ENCODE measurements around the gene MEIS3. TPM values are rescaled to one million over a fixed set of nuclear protein-coding genes. Genes with fewer than 3 reads are reported as not detected.

Gene MEIS3
- polyA plus RNA-seq, 4 donors: 4.6 to 11.2 (median 4.8) TPM; not detected in 1

- H3K36me3 ChIP-seq (ENCODE audit: control insufficient read depth in 3 of 3, insufficient read depth in 2 of 3, low read depth in 1 of 3, low read length in 3 of 3): no peaks in the 10 kb centered on the region
- H3K4me1 ChIP-seq (ENCODE audit: control insufficient read depth in 3 of 3, insufficient read depth in 2 of 3, low read depth in 1 of 3, low read length in 2 of 3): peaks cover 0 to 15% (median 6%) of the 10 kb centered on the region in 3 donors
- 36 to 50% (median 41%) methylated on average over 1 of the region's 1 CpG for WGBS, 3 donors
- FAIRE-seq (no peak), DNase-seq (no peak)
- H3K27me3 ChIP-seq (ENCODE audit: control insufficient read depth in 3 of 3, insufficient read depth in 3 of 3, low read length in 3 of 3): peaks cover 0 to 58% (median 9%) of the 10 kb centered on the region in 3 donors
- no peak overlapping the region for H3K4me3 ChIP-seq (ENCODE audit: low read depth in 1 of 3, low read length in 3 of 3)
- H3K27ac ChIP-seq (ENCODE audit: low read depth in 1 of 3, low read length in 2 of 3): no peak overlapping the region
- peaks cover 0 to 3% of the 10 kb centered on the region in 2 donors for H3K9me3 ChIP-seq (ENCODE audit: control insufficient read depth in 2 of 2, insufficient read depth in 1 of 2, low read depth in 1 of 2, low read length in 1 of 2)
Observed at GRCh38 chr19:47433121-47433520, 13.8 kb upstream of the MEIS3 start.

GRCh38 chr19:47432499-47432898, 13.2 kb upstream of the MEIS3 start:
- Histone ChIP-seq H3K27ac (ENCODE audit: low read depth in 1 of 3, low read length in 2 of 3) (no peak overlapping the region), H3K4me3 (ENCODE audit: low read depth in 1 of 3, low read length in 3 of 3) (no peak overlapping the region), H3K27me3 (ENCODE audit: control insufficient read depth in 3 of 3, insufficient read depth in 3 of 3, low read length in 3 of 3) (peaks cover 0 to 60% (median 9%) of the 10 kb centered on the region in 3 donors), H3K9me3 (ENCODE audit: control insufficient read depth in 2 of 2, insufficient read depth in 1 of 2, low read depth in 1 of 2, low read length in 1 of 2) (peaks cover 0 to 3% of the 10 kb centered on the region in 2 donors), H3K36me3 (ENCODE audit: control insufficient read depth in 3 of 3, insufficient read depth in 2 of 3, low read depth in 1 of 3, low read length in 3 of 3) (no peaks in the 10 kb centered on the region), H3K4me1 (ENCODE audit: control insufficient read depth in 3 of 3, insufficient read depth in 2 of 3, low read depth in 1 of 3, low read length in 2 of 3) (peaks cover 0 to 20% (median 6%) of the 10 kb centered on the region in 3 donors)
- no peak for FAIRE-seq
- DNase-seq: no peak

GRCh38 chr19:47432091-47432490, 12.8 kb upstream of the MEIS3 start:
- Histone ChIP-seq H3K27me3 (ENCODE audit: control insufficient read depth in 3 of 3, insufficient read depth in 3 of 3, low read length in 3 of 3) (peaks cover 0 to 60% (median 9%) of the 10 kb centered on the region in 3 donors), H3K4me1 (ENCODE audit: control insufficient read depth in 3 of 3, insufficient read depth in 2 of 3, low read depth in 1 of 3, low read length in 2 of 3) (peaks cover 0 to 20% (median 6%) of the 10 kb centered on the region in 3 donors), H3K36me3 (ENCODE audit: control insufficient read depth in 3 of 3, insufficient read depth in 2 of 3, low read depth in 1 of 3, low read length in 3 of 3) (no peaks in the 10 kb centered on the region), H3K9me3 (ENCODE audit: control insufficient read depth in 2 of 2, insufficient read depth in 1 of 2, low read depth in 1 of 2, low read length in 1 of 2) (peaks cover 0 to 3% of the 10 kb centered on the region in 2 donors), H3K27ac (ENCODE audit: low read depth in 1 of 3, low read length in 2 of 3) (no peak overlapping the region), H3K4me3 (ENCODE audit: low read depth in 1 of 3, low read length in 3 of 3) (no peak overlapping the region)
- no peak for DNase-seq
- FAIRE-seq: no peak
- 70 to 80% (median 79%) methylated on average over 16 to 18 of the region's 18 CpGs for WGBS, 3 donors

GRCh38 chr19:47430041-47430802, 10.9 kb upstream of the MEIS3 start:
- Histone ChIP-seq H3K27ac (ENCODE audit: low read depth in 1 of 3, low read length in 2 of 3) (no peak overlapping the region), H3K36me3 (ENCODE audit: control insufficient read depth in 3 of 3, insufficient read depth in 2 of 3, low read depth in 1 of 3, low read length in 3 of 3) (no peaks in the 10 kb centered on the region), H3K4me1 (ENCODE audit: control insufficient read depth in 3 of 3, insufficient read depth in 2 of 3, low read depth in 1 of 3, low read length in 2 of 3) (peaks cover 0 to 20% (median 6%) of the 10 kb centered on the region in 3 donors), H3K9me3 (ENCODE audit: control insufficient read depth in 2 of 2, insufficient read depth in 1 of 2, low read depth in 1 of 2, low read length in 1 of 2) (peaks cover 0 to 3% of the 10 kb centered on the region in 2 donors), H3K4me3 (ENCODE audit: low read depth in 1 of 3, low read length in 3 of 3) (no peak overlapping the region), H3K27me3 (ENCODE audit: control insufficient read depth in 3 of 3, insufficient read depth in 3 of 3, low read length in 3 of 3) (peaks cover 0 to 64% (median 9%) of the 10 kb centered on the region in 3 donors)
- WGBS, 3 donors: 5 to 7% (median 5%) methylated on average over 67 to 69 of the region's 69 CpGs
- FAIRE-seq (no peak), DNase-seq (peak; percentile 71 to 80)

GRCh38 chr19:47429140-47429793, 9.9 kb upstream of the MEIS3 start:
- peaks cover 0 to 3% of the 10 kb centered on the region in 2 donors for H3K9me3 ChIP-seq (ENCODE audit: control insufficient read depth in 2 of 2, insufficient read depth in 1 of 2, low read depth in 1 of 2, low read length in 1 of 2)
- H3K36me3 ChIP-seq (ENCODE audit: control insufficient read depth in 3 of 3, insufficient read depth in 2 of 3, low read depth in 1 of 3, low read length in 3 of 3): no peaks in the 10 kb centered on the region
- no peak overlapping the region for H3K4me3 ChIP-seq (ENCODE audit: low read depth in 1 of 3, low read length in 3 of 3)
- 14 to 25% (median 19%) methylated on average over 18 to 20 of the region's 20 CpGs for WGBS, 3 donors
- H3K4me1 ChIP-seq (ENCODE audit: control insufficient read depth in 3 of 3, insufficient read depth in 2 of 3, low read depth in 1 of 3, low read length in 2 of 3): peaks cover 0 to 20% (median 6%) of the 10 kb centered on the region in 3 donors
- no peak for DNase-seq
- peaks cover 0 to 66% (median 9%) of the 10 kb centered on the region in 3 donors for H3K27me3 ChIP-seq (ENCODE audit: control insufficient read depth in 3 of 3, insufficient read depth in 3 of 3, low read length in 3 of 3)
- no peak for FAIRE-seq
- H3K27ac ChIP-seq (ENCODE audit: low read depth in 1 of 3, low read length in 2 of 3): no peak overlapping the region

GRCh38 chr19:47428177-47428894, 9.0 kb upstream of the MEIS3 start:
- DNase-seq (peak; percentile 64 to 73), FAIRE-seq (no peak)
- 1 to 2% (median 1%) methylated on average over 26 to 27 of the region's 27 CpGs for WGBS, 3 donors
- peaks cover 0 to 69% (median 16%) of the 10 kb centered on the region in 3 donors for H3K27me3 ChIP-seq (ENCODE audit: control insufficient read depth in 3 of 3, insufficient read depth in 3 of 3, low read length in 3 of 3)
- peaks cover 0 to 3% of the 10 kb centered on the region in 2 donors for H3K9me3 ChIP-seq (ENCODE audit: control insufficient read depth in 2 of 2, insufficient read depth in 1 of 2, low read depth in 1 of 2, low read length in 1 of 2)
- peaks cover 0 to 20% (median 6%) of the 10 kb centered on the region in 3 donors for H3K4me1 ChIP-seq (ENCODE audit: control insufficient read depth in 3 of 3, insufficient read depth in 2 of 3, low read depth in 1 of 3, low read length in 2 of 3)
- peak overlapping the region in 1 of 3 donors; percentile 55 for H3K27ac ChIP-seq (ENCODE audit: low read depth in 1 of 3, low read length in 2 of 3)
- no peak overlapping the region for H3K4me3 ChIP-seq (ENCODE audit: low read depth in 1 of 3, low read length in 3 of 3)
- no peaks in the 10 kb centered on the region for H3K36me3 ChIP-seq (ENCODE audit: control insufficient read depth in 3 of 3, insufficient read depth in 2 of 3, low read depth in 1 of 3, low read length in 3 of 3)

- Histone ChIP-seq H3K4me1 (ENCODE audit: control insufficient read depth in 3 of 3, insufficient read depth in 2 of 3, low read depth in 1 of 3, low read length in 2 of 3) (peaks cover 0 to 20% (median 6%) of the 10 kb centered on the region in 3 donors), H3K36me3 (ENCODE audit: control insufficient read depth in 3 of 3, insufficient read depth in 2 of 3, low read depth in 1 of 3, low read length in 3 of 3) (no peaks in the 10 kb centered on the region), H3K4me3 (ENCODE audit: low read depth in 1 of 3, low read length in 3 of 3) (no peak overlapping the region), H3K27ac (ENCODE audit: low read depth in 1 of 3, low read length in 2 of 3) (peak overlapping the region in 1 of 3 donors; percentile 55), H3K27me3 (ENCODE audit: control insufficient read depth in 3 of 3, insufficient read depth in 3 of 3, low read length in 3 of 3) (peaks cover 2 to 71% (median 16%) of the 10 kb centered on the region in 3 donors), H3K9me3 (ENCODE audit: control insufficient read depth in 2 of 2, insufficient read depth in 1 of 2, low read depth in 1 of 2, low read length in 1 of 2) (peaks cover 0 to 3% of the 10 kb centered on the region in 2 donors)
- WGBS, 3 donors: 1 to 4% (median 4%) methylated on average over 16 to 17 of the region's 17 CpGs
- DNase-seq (peak; percentile 48 to 65), FAIRE-seq (no peak)
Observed at GRCh38 chr19:47427241-47428176, 8.2 kb upstream of the MEIS3 start.

Data from small intestine (tissue), 7 donors.